Osteoblast (primary cell): ENCODE measurements around the gene GP9. TPM values are rescaled to one million over a fixed set of nuclear protein-coding genes. Genes with fewer than 3 reads are reported as not detected.

ENCODE experiments used
- DNase-seq: peaks from one replicate; pipeline ENCODE4 v3.0.0; 2011; ENCODE audit warnings: low spot score, mixed read lengths; ENCODE audit not compliant: insufficient read length; ENCODE audit errors: missing footprints
- H2AFZ ChIP-seq: 2 replicates; pipeline ENCODE4 v1.6.0; 2011; ENCODE audit warnings: mild to moderate bottlenecking, low read length
- H3K27ac ChIP-seq: 2 replicates; pipeline ENCODE4 v1.5.1; 2011; ENCODE audit warnings: mild to moderate bottlenecking, low read depth, low read length, moderate library complexity
- H3K27me3 ChIP-seq: 2 replicates; pipeline ENCODE4 v1.6.0; 2012; ENCODE audit warnings: mild to moderate bottlenecking, control low read depth, inconsistent platforms, low read length, moderate library complexity; ENCODE audit not compliant: insufficient read depth
- H3K36me3 ChIP-seq: 2 replicates; pipeline ENCODE4 v1.5.1; 2011; ENCODE audit warnings: mild to moderate bottlenecking, low read length, control low read depth, moderate library complexity; ENCODE audit not compliant: insufficient read depth
- H3K4me1 ChIP-seq: 2 replicates; pipeline ENCODE4 v1.5.1; 2011; ENCODE audit warnings: mild to moderate bottlenecking, low read length, control low read depth, moderate library complexity; ENCODE audit not compliant: insufficient read depth
- H3K4me2 ChIP-seq: 2 replicates; pipeline ENCODE4 v1.6.0; 2011; ENCODE audit warnings: mild to moderate bottlenecking, low read length; ENCODE audit not compliant: insufficient read depth
- H3K4me3 ChIP-seq: fragments of 200-600 bp; sonication (generic); 3 replicates; pipeline ENCODE4 v1.5.1; 2012; ENCODE audit warnings: mild to moderate bottlenecking, low read length, inconsistent platforms; ENCODE audit not compliant: insufficient read depth
- H3K79me2 ChIP-seq: 2 replicates; pipeline ENCODE4 v1.6.0; 2012; ENCODE audit warnings: mild to moderate bottlenecking, low read length, control low read depth, inconsistent platforms; ENCODE audit not compliant: insufficient read depth
- H3K9me3 ChIP-seq: 2 replicates; pipeline ENCODE4 v1.5.1; 2011; ENCODE audit warnings: low read depth, low read length, control low read depth
- H4K20me1 ChIP-seq: 2 replicates; pipeline ENCODE4 v1.6.0; 2012; ENCODE audit warnings: mild to moderate bottlenecking, low read length, control low read depth; ENCODE audit not compliant: insufficient read depth
- total RNA-seq: library from RNA; depleted of rRNA; stranded (reverse); fragments of >200 nt; gene quantifications from 2 replicates; pipeline ENCODE4 v1.2.3, GENCODE V29; 2012
- TF ChIP-seq, protein P1 (sequence below): IDR thresholded peaks from 2 replicates; pipeline ENCODE4 v1.5.1; 2011; ENCODE audit warnings: mild to moderate bottlenecking, low read depth, low read length, moderate library complexity; ENCODE audit errors: extremely low read depth

GP9 gene
- not detected in 2 replicates for total RNA-seq

DNA sequence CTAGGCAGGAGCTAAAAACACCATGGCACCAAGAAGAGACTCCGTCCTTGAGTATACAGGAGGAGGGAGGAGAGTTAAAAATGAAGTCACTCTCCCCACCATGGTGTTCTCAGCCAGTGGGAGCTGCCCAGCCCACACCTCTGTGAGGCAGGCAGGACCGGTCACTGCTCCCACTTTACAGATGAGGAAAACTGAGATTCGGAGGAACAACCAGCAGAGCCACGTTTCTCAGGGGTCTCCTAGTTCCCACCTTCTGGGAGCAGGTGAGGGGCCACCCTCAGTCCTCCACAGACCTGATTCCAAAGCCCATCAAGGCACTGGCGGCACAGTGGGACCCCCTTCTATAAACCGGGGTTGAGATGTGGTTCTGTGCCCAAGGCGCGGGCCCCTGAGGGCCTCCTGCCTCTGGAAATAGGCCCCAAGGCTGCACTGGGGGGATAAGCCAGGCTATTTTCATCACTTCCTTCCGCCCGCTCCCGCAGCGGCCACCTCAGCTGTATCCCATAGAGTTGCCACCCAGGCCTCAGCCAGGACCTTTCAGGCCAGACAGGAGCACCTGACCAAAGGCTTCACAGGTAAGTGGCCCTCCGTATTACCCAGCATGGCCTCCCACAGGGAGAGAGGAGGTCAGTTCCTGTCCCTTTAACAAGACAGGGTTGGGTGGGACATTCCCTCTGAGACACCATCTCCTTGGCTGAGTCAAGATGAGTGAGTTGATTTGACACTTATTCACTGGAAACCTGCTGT is at the start of gene GP9:
TSS of gene GP9 (plus strand) at position 504 of the 747 bp plus-strand sequence. CDS start 961 bp downstream, outside the sequence.
- Histone ChIP-seq H3K27me3 (peaks cover 5% of the 10 kb centered on the region), H3K36me3 (no peaks in the 10 kb centered on the region), H3K9me3 (no peaks in the 10 kb centered on the region), H4K20me1 (no peaks in the 10 kb centered on the region), H2AFZ (no peak within 1 kb of the TSS), H3K4me1 (no peaks in the 10 kb centered on the region), H3K79me2 (no peaks in the 10 kb centered on the region), H3K4me3 (no peak within 1 kb of the TSS), H3K4me2 (no peak within 1 kb of the TSS), H3K27ac (no peak within 1 kb of the TSS)
- TF ChIP-seq, protein P1, sequence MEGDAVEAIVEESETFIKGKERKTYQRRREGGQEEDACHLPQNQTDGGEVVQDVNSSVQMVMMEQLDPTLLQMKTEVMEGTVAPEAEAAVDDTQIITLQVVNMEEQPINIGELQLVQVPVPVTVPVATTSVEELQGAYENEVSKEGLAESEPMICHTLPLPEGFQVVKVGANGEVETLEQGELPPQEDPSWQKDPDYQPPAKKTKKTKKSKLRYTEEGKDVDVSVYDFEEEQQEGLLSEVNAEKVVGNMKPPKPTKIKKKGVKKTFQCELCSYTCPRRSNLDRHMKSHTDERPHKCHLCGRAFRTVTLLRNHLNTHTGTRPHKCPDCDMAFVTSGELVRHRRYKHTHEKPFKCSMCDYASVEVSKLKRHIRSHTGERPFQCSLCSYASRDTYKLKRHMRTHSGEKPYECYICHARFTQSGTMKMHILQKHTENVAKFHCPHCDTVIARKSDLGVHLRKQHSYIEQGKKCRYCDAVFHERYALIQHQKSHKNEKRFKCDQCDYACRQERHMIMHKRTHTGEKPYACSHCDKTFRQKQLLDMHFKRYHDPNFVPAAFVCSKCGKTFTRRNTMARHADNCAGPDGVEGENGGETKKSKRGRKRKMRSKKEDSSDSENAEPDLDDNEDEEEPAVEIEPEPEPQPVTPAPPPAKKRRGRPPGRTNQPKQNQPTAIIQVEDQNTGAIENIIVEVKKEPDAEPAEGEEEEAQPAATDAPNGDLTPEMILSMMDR, result no peak
- DNase-seq, result peak; percentile 68

DNA sequence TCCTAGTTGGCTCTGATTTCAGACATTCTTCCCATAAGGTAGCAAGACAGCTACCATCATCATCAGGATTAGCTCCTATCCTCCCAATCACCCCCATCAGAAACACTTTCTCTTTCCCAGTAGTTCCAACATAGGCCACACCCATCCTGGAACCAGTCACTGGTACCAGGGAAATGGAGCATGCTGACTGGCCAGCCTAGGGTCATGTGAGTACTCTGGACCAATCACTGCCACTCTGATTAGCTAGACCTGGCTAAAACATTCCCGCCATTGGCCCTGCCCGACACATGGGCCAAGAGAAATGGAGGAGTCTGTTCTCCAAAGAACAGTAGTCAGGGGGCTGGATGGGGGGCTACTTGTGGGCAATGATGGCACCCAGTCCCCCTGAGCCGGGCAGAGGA is 47.1 kb upstream of the GP9 start:
- Histone ChIP-seq H3K4me3 (no peak overlapping the region), H3K4me1 (no peaks in the 10 kb centered on the region), H4K20me1 (no peaks in the 10 kb centered on the region), H3K79me2 (no peaks in the 10 kb centered on the region), H3K9me3 (no peaks in the 10 kb centered on the region), H3K27ac (no peak overlapping the region), H2AFZ (no peak overlapping the region), H3K4me2 (no peak overlapping the region), H3K36me3 (no peaks in the 10 kb centered on the region), H3K27me3 (peaks cover 3% of the 10 kb centered on the region)
- peak; percentile 51 for DNase-seq
- TF ChIP-seq, protein P1, result no peak

DNA sequence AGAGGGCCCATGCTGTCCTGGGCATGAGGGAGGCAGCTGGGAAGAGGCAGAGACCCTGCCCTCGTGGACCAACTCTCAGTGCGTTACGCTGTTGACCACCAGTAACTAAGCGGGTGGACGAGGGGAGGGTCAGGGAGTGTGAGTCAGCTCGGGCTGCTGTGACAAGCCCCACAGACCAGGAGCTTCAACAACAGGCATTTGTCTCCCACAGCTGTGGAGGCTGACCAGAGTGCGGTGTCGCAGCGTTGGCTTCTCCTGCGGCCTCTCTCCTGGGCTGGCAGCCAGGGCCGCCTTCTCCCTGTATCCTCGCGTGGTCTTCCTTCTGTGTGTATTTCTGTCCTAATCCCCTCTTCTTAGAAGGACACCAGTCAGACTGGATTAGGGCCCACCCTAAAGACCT is 46.4 kb upstream of the GP9 start:
- no peak overlapping the region for H2AFZ ChIP-seq
- no peaks in the 10 kb centered on the region for H3K9me3 ChIP-seq
- no peaks in the 10 kb centered on the region for H3K36me3 ChIP-seq
- TF ChIP-seq, protein P1, result no peak
- peaks cover 3% of the 10 kb centered on the region for H3K27me3 ChIP-seq
- H3K79me2 ChIP-seq, result no peaks in the 10 kb centered on the region
- no peaks in the 10 kb centered on the region for H4K20me1 ChIP-seq
- no peak overlapping the region for H3K4me3 ChIP-seq
- no peaks in the 10 kb centered on the region for H3K4me1 ChIP-seq
- peak; percentile 47 for DNase-seq
- no peak overlapping the region for H3K27ac ChIP-seq
- no peak overlapping the region for H3K4me2 ChIP-seq

DNA sequence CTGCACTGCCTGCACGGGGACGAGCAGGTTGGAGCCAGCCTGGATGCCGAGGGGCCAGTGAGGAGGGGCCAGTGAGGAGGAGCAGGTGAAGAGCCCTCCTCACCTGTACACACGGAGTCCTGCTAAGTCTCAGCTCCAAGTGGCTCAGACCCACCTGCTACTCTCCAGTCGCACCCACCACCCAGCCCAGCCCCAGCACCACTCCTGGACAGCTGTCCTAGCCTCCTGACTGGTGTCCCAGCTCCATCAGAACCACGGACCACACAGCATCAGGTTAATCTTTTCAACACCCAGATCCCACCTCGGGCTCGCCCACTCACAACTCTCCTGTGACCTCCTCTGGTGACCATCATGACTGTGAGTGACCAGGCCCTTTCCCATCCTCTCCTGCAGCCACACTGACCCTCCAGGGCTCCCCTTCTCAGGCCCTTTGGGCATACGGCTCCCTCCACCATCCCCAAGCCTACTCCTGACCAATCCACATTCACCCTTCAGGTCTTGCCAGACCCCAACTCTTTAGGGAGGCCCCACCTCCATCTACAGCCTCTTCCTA is 45.7 kb upstream of the GP9 start:
- Histone ChIP-seq H2AFZ (no peak overlapping the region), H3K27ac (no peak overlapping the region), H3K9me3 (no peaks in the 10 kb centered on the region), H3K36me3 (no peaks in the 10 kb centered on the region), H3K4me3 (no peak overlapping the region), H3K4me2 (no peak overlapping the region), H4K20me1 (no peaks in the 10 kb centered on the region), H3K4me1 (no peaks in the 10 kb centered on the region), H3K79me2 (no peaks in the 10 kb centered on the region), H3K27me3 (no peaks in the 10 kb centered on the region)
- TF ChIP-seq, protein P1, result no peak
- DNase-seq, result no peak
